Measurements from ENCODE around the gene POTEI.
"Not testable (repeated sequence)": the region's sequence is repeated elsewhere in the genome, so short reads cannot be mapped to it uniquely, and the experiment has no call there.

Gene POTEI

GRCh38 chr2:130509228-130509627, at the start of gene POTEI:
Gene POTEI (minus strand): TSS chr2:130509328. CDS start chr2:130509235, 93 bp downstream.
- H3K4me3 ChIP-seq (replicated peaks; ENCODE audit: low read depth, low read length); DNase-seq (ENCODE audit: extremely low read depth, low read depth): not testable (repeated sequence)

GRCh38 chr2:130556441-130556840, 47.3 kb upstream of the POTEI start:
- DNase-seq (ENCODE audit: extremely low read depth, low read depth); H3K4me3 ChIP-seq (replicated peaks; ENCODE audit: low read depth, low read length): not testable (repeated sequence)

- not testable (repeated sequence) for DNase-seq (ENCODE audit: extremely low read depth, low read depth)
Measured at GRCh38 chr2:130554178-130554577, 45.0 kb upstream of the POTEI start.

DNA sequence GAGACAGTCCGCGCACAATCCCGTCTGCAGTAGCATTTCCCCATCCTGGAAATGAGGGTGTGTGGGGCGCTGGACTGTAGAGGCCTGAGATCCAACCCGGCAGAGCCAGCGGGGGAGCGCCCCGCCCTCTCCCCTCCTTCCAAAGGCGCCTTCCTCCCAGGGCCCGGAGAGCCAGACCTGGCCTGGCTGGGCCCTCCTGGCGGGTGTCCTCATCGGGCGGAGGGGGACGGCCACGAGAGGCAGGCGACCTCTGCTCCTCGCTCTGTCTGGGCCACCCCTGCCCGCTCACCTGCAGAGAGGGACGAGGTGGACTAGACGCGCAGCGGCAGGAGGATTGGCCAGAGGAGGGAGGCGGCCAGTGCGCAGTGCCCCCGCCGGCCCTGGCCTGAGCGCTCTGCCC, 40.3 kb upstream of the POTEI start:
- DNase-seq (ENCODE audit: extremely low read depth, low read depth) = not testable (repeated sequence)

More at GRCh38 chr2:130554178-130554577, 45.0 kb upstream of the POTEI start:
- H3K4me3 ChIP-seq (replicated peaks; ENCODE audit: low read depth, low read length) = not testable (repeated sequence)

GRCh38 chr2:130548418-130548817, 39.3 kb upstream of the POTEI start:
- H3K4me3 ChIP-seq (replicated peaks; ENCODE audit: low read depth, low read length); DNase-seq (ENCODE audit: extremely low read depth, low read depth): not testable (repeated sequence)

More for the DNA sequence above, 40.3 kb upstream of the POTEI start:
- not testable (repeated sequence) for H3K4me3 ChIP-seq (replicated peaks; ENCODE audit: low read depth, low read length)

DNA sequence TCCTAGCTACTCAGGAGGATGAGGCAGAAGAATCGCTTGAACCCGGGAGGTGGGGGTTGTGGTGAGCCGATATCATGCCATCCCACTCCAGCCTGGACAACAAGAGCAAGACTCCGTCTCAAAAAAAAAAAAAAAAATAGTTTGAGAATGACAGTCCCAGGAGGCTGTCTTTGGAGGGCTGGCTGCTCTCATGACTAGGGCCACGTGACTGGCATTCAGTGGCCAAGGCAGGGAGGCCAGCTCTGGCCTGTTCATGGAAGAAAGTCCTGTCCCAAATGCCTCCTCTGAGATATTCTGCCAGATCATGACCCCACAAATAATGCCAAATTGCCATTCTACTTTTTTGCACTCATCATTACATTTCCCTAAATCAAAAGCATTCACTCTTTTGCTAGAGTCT, 35.9 kb upstream of the POTEI start:
- not testable (repeated sequence) for DNase-seq (ENCODE audit: extremely low read depth, low read depth)

GRCh38 chr2:130543785-130544528, 34.8 kb upstream of the POTEI start:
- H3K4me3 ChIP-seq (replicated peaks; ENCODE audit: low read depth, low read length); DNase-seq (ENCODE audit: extremely low read depth, low read depth): not testable (repeated sequence)

More for the DNA sequence above, 35.9 kb upstream of the POTEI start:
- H3K4me3 ChIP-seq (replicated peaks; ENCODE audit: low read depth, low read length) = not testable (repeated sequence)

DNA sequence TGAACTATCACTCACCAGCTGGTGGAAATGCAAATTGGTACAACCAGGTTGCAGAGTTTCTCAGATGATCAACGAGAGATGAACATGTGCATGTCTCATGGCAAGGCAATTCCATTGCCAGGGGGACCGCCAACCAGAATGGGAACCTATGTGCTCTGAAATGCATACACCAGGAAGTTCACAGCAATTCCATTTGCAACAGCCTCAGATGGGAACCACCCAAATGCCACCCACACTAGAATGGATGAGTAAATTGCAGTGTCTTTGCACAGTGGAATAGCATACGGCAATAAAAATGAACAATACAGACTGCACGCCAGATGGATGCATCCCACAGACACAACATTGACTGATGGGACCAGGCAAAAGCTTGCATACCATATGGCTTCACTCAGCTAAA, 33.7 kb upstream of the POTEI start:
- not testable (repeated sequence) for DNase-seq (ENCODE audit: extremely low read depth, low read depth); H3K4me3 ChIP-seq (replicated peaks; ENCODE audit: low read depth, low read length)

DNA sequence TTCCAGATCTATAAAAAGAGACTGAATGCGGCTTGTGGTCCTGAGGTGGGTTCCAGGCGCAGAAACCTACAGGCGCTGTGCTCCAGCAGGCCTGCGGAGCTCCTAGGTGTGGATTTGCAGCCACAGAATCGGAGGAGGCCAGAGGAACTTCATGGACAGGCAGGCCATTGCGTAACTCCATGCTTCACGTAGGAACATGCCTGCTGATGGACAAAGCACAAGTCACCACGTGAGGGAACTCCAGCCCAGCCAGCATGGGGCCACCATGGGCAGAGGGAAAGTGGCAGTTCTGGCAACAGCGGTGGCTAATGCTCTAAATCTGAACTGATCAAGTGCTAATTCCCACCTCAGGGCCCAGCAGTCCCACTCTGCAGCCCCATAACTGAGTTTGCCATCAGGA, 29.1 kb upstream of the POTEI start:
- not testable (repeated sequence) for H3K4me3 ChIP-seq (replicated peaks; ENCODE audit: low read depth, low read length); DNase-seq (ENCODE audit: extremely low read depth, low read depth)

DNA sequence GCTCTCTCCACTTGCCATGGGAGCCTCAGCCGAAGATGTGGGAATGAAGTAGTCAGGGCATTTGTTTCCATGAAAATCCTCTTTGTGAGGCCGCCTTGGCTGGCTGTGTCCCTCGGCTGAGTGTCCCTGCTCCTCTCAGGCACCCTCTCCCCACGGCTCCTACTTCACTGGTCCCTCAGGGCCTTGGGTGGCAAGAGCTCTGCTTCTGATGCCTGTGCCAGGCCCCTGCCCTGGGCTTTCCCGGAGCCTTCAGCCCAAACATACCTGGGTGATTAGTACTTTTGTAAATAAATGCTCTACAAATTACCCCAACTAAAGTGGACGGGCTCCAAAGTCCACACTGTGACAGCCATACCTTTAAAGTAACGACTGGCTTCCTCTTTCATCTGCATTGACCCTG, 27.5 kb upstream of the POTEI start:
- DNase-seq (ENCODE audit: extremely low read depth, low read depth); H3K4me3 ChIP-seq (replicated peaks; ENCODE audit: low read depth, low read length): not testable (repeated sequence)

- not testable (repeated sequence) for H3K4me3 ChIP-seq (replicated peaks; ENCODE audit: low read depth, low read length); DNase-seq (ENCODE audit: extremely low read depth, low read depth)
Measured at GRCh38 chr2:130531672-130532071, 22.5 kb upstream of the POTEI start.

DNA sequence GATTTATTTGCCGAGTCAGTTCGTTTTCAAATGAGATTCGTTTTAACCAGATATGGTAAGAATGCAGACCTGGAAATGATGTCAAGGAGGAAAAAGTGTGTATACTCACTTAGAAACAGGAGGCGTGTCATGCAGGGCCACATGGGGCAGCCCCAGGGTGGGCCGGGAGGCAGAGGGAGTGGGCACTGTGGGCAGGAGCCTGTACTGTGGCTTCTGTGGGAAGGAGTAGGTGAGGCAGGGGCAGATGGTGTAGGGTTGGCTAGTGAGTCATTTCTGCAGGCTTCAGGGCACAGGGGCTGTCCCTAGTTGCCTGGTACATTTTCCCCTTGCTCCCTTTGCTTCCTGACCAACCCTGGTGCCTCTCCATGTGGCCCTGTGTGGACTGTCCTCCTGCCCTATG, 22.1 kb upstream of the POTEI start:
- H3K4me3 ChIP-seq (replicated peaks; ENCODE audit: low read depth, low read length); DNase-seq (ENCODE audit: extremely low read depth, low read depth): not testable (repeated sequence)

- DNase-seq (ENCODE audit: extremely low read depth, low read depth); H3K4me3 ChIP-seq (replicated peaks; ENCODE audit: low read depth, low read length): not testable (repeated sequence)
Measured at GRCh38 chr2:130530212-130530611, 21.1 kb upstream of the POTEI start.

DNA sequence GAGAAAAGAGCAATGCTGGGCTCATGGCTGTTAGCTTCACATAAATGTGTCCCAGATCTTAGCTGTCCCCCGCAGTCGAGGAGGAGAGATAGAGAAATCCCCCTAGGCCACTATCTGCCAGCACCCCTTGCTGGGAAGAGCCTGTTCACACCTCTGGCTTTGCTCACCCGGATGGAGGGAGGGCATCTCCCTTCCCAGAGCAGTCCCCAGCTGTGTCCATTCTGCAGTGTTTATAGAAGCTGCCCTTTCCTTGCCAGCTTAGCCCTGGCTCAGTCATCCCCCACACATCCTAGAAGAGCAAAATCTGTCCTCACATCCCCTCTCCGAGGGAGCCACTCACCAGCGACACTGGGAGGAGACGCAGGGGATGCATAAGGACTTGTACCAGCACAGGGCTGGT, 20.4 kb upstream of the POTEI start:
- H3K4me3 ChIP-seq (replicated peaks; ENCODE audit: low read depth, low read length); DNase-seq (ENCODE audit: extremely low read depth, low read depth): not testable (repeated sequence)

DNA sequence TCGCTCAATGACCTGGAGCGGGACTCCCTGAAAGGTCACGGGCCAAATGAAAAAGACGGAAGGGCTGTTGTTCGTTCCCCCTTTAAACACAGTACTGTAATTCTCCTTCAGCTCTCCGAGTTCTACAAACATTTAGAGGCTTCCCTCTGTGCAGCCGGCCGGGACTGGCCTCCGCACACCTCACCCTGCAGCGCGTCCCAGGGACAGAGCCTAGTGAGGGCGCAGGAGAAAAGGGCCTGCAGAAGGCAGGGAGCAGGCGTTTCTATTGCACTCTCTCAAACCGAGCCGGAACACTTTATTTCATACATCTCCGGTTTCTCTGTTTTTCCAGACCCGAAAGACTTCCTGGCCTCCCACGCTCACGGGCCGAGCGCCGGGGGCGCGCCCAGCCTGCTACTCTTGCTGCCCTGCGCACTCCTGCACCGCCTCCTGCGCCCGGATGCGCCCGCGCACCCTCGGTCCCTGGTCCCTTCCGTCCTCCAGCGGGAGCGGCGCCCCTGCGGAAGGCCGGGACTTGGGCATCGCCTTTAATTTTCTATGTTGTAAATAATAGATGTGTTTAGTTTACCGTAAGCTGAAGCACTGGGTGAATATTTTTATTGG, 18.3 kb upstream of the POTEI start:
- H3K4me3 ChIP-seq (replicated peaks; ENCODE audit: low read depth, low read length); DNase-seq (ENCODE audit: extremely low read depth, low read depth): not testable (repeated sequence)

- DNase-seq (ENCODE audit: extremely low read depth, low read depth); H3K4me3 ChIP-seq (replicated peaks; ENCODE audit: low read depth, low read length): not testable (repeated sequence)
Measured at GRCh38 chr2:130522390-130522789, 13.3 kb upstream of the POTEI start.

DNA sequence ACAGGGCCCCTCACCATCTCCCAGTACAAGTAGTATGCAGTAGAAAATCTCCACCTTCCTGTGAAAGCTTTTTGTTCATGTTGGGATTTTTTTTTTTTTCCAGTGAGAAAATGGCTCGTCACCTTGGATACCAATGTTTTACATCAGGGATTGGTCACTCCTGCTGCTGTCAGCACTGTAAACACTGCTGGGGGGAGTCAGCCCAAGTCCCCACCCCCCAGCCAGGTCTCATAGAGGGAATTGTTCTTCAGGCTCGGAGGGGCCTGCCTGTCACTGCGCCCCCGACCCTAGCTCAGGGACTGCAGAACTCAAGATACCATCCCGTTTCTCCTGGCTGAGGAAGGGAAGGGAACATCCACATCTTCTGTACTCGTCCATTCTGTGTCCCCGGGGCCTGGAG, 11.9 kb upstream of the POTEI start, which contains the start of gene CFC1B:
TSS of gene CFC1B (plus strand) at position 231 of the 400 bp plus-strand sequence. CDS start 263 bp downstream, outside the sequence.
- DNase-seq (ENCODE audit: extremely low read depth, low read depth); H3K4me3 ChIP-seq (replicated peaks; ENCODE audit: low read depth, low read length): not testable (repeated sequence)

GRCh38 chr2:130518516-130519106, 9.5 kb upstream of the POTEI start:
- not testable (repeated sequence) for DNase-seq (ENCODE audit: extremely low read depth, low read depth); H3K4me3 ChIP-seq (replicated peaks; ENCODE audit: low read depth, low read length)
